ENCODE measurements around the gene SET.
"Not testable (repeated sequence)": the region's sequence is repeated elsewhere in the genome, so short reads cannot be mapped to it uniquely, and the experiment has no call there.

SET gene

GRCh38 chr9:128688501-128689292 lies at the start of gene SET:
Gene SET, plus strand, starts transcription at chr9:128689222. Its CDS starts 361 bp downstream, at chr9:128689583.
- peak; percentile 31 to 93 (median 81) for DNase-seq

- DNase-seq: no peak
These were observed 48.4 kb upstream of the SET start for GRCh38 chr9:128640603-128641002.

GRCh38 chr9:128642675-128643245 lies 46.3 kb upstream of the SET start:
- DNase-seq: no peak

DNA sequence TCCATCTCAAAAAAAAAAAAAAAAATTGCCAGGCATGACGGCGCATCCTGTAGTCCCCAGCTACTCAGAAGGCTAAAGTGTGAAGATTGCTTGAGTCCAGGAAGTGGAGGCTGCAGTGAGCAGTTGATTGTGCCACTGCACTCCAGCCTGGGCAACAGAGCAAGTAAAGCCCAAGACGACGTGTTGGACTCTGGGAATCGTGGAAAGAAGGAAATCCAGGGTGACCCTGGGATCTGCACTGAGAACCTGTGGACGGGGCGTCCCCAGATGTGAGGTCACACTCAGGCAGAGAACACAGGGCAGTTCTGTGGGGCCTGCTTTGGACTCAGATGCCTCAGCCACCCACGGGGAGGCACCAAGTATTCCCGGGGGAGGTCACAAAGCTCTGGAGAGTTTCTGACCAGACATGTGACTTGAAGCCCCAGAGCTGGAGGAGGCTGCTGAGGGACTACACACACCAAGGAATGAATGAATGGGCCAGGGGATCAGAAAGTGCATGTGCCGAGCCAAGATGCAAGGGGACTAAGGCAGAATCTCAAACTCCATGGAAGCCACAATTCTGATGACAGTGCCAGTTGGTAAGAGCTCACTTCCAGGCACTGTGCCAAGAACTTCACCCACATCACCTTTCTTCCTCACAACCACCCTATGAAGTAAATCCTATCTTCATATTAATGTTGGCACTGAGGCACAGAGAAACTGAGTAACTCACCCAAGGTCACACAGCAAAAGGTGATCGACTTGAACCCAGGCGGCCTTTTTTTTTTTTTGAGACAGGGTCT lies 45.3 kb upstream of the SET start:
- no peak for DNase-seq

- DNase-seq: peak in 1 of 56 donors; percentile 14
These were observed 40.8 kb upstream of the SET start for GRCh38 chr9:128648206-128648605.

DNA sequence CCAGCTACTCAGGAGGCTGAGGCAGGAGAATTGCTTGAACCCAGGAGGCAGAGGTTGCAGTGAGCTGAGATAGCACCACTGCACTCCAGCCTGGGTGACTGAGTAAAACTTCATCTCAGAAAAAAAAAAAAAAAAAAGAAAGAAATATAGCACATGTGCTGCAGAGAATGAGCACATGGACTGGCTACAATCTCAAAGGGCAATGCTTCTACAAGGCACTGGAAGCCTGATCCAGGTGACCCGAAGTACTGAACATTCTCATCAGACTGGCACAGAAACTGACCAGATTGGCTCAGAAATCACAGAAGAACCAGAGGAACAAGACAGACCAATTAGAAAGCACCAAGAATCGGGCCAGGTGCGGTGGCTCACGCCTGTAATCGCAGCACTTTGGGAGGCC lies 37.2 kb upstream of the SET start:
- DNase-seq: no peak

- no peak for DNase-seq
These were observed 35.1 kb upstream of the SET start for GRCh38 chr9:128653908-128654307.

GRCh38 chr9:128654481-128654880 lies 34.5 kb upstream of the SET start:
- DNase-seq: no peak

GRCh38 chr9:128656416-128657343 lies 32.3 kb upstream of the SET start, which contains the start of gene DYNC2I2:
Gene DYNC2I2, minus strand, starts transcription at chr9:128656847. Its CDS starts 121 bp downstream, at chr9:128656726.
- peak; percentile 36 to 97 (median 86) for DNase-seq

- no peak for DNase-seq
These were observed 31.7 kb upstream of the SET start for GRCh38 chr9:128657344-128657704.

DNA sequence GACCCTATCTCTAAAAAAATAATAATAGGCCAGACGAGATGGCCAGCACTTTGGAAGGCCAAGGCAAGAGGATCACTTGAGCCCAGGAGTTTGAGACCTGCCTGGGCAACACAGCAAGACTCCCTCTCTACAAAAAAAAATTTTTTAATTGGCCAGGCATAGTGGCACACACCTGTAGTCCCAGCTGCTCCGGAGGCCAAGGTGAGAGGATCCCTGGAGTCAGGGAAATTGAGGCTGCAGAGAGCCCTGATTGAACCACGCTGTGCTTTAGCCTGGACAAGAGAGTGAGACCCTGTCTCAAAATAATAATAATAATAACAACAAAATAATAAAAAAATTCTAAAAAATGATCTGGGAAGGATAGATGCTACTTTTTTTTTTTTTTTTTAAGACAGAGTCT lies 31.2 kb upstream of the SET start:
- DNase-seq: no peak

DNA sequence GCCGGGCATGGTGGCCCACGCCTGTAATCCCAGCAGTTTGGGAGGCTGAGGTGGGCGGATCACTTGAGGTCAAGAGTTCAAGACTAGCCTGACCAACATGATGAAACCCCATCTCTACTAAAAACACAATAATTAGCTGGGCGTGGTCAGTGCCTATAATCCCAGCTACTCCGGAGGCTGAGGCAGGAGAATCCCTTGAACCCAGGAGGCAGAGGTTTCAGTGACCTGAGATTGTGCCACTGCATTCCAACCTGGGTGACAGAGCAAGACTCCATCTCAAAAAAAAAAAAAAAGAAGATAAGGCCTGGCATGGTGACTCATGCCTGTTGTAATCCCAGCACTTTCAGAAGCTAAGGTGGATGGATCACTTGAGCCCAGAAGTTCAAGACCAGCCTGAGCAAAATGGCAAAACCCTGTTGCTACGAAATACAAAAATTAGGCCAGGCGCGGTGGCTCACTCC lies 22.5 kb upstream of the SET start:
- not testable (repeated sequence) for DNase-seq

DNA sequence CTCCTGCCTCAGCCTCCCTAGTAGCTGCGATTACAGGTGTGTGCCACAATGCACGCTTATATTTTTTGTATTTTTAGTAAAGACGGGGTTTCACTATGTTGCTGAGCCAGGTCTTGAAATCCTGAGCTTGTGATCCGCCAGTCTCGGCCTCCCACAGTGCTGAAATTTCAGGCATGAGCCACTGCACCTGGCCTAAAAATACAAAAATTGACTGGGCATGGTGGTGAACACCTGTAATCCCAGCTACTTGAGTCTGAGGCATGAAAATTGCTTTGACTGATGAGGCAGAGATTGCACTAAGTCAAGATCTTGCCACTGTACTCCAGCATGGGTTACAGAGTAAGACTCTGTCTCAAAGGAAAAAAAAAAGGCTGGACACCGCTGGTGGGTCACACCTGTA lies 19.2 kb upstream of the SET start:
- DNase-seq: no peak

DNA sequence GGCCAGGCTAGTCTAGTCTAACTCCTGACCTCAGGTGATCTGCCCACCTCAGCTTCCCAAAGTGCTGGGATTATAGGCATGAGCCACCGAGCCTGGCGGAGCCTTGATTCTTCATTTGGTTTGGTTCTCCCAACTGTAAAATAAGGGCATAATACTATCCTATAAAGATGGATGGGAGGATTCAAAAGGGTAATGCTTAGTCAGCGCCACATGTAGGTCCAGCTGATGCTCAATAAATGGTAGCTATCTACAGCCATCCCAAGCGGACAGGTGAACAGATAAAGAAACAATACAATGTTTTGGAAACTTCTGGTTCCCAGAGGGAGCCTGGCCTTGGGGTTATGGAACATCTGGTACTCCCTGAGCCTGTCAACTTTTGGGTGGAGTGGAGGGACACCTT lies 13.6 kb upstream of the SET start:
- no peak for DNase-seq

GRCh38 chr9:128677794-128678193 lies 11.2 kb upstream of the SET start:
- no peak for DNase-seq

DNA sequence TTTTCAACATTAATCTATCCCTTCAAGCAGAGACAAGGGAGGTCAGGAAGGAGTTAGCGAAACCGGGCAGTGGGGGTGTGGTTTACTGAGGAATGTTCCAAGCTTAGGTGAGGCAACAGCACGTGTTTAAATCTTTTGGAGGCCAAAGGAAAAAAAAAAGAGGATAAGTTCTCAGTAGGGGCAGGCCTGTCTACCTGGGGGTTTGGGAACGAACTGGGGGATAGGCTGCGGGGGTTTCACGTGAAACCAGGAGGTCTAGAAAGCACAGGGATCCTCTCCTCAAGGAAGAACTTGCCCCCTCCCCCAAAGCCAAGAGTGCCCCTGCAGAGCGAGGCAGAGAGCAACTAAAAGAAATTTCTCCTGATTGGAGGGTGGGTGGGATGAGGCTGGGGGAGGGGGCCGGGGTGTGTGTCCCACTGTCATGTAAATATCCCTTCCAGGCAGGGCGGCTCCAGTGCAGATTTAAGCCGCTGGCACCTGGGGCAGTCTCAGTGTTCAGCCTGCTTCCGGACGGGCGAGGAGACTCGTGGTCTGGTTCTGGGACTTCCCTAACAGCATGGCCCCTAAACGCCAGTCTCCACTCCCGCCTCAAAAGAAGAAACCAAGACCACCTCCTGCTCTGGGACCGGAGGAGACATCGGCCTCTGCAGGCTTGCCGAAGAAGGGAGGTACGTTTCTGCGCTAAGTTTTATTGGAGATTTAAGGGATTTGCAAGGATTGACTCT lies 5.5 kb upstream of the SET start:
- DNase-seq: peak in 4 of 56 donors; percentile 14 to 21 (median 17)

- no peak for DNase-seq
These were observed 5.0 kb upstream of the SET start for GRCh38 chr9:128684065-128684324.

DNA sequence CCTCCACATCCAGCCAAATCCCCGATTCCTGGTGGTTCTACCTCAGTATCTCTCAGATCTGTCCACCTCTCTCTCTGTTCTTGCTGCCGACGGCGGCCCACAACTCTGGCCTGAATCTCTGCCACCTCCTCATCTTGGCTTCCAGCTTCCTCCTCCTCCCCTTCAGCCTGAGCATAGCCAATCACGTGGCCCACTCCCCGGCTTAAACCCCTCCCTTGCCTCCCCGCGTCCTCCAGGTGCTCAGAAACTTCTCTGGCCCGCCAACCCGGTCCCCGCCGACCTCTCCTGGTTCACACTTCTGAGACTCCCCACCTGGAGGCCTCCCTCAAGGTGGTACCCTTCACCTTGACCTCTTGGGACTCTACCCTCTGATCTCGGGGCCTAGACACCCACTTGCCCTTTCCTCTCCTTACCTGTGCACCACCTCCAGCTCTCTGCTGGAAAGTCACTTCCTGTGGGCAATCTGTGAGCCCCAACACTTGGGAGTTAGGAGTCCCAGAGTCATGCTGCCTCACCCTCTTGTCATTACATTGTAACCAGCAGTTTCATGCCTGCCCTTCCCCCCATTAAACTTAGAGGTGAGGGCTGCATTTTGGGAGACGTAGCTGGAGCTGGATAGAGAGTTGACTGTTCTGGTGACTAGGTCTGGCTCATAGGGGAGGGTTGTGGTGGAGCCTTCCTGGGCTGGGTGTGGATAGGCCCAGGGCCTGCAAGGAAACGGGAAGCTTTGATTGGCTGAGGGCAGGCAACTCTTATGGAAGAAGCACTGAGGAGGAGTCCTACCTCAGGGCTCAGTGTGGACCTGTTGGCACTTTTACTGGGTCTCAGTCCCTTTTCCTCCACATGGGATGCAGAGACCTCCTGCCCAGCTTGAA lies 4.5 kb upstream of the SET start:
- peak in 26 of 56 donors; percentile 3 to 50 (median 24) for DNase-seq

All from amygdala (tissue), 56 donors.